Aorta (tissue), 5 donors: ENCODE results near the gene NARS2. TPM values are rescaled to one million over a fixed set of nuclear protein-coding genes. Genes with fewer than 3 reads are reported as not detected.
"Not testable (repeated sequence)": the region's sequence is repeated elsewhere in the genome, so short reads cannot be mapped to it uniquely, and the experiment has no call there.

ENCODE experiments used
- ATAC-seq: fragments of 200-7000 bp; cut with Tn5 transposase; one replicate; pipeline ENCODE4 v1.9.1; 2022; ENCODE audit warnings: moderate library complexity; ENCODE audit not compliant: low FRiP score
- DNase-seq, 2 donors: peaks; one replicate each; pipeline ENCODE4 v3.0.0-alpha.2; 2020
- H3K27ac ChIP-seq, 2 donors: one replicate each; pipeline ENCODE4 v1.5.1; 2013; ENCODE audit warnings: low read length in 2 of 2, mild to moderate bottlenecking in 2 of 2, moderate library complexity in 2 of 2, control low read depth in 1 of 2, inconsistent platforms in 1 of 2, low read depth in 1 of 2
- H3K27me3 ChIP-seq, 2 donors: one replicate each; pipeline ENCODE4 v1.6.1; 2013; ENCODE audit warnings: control low read depth in 1 of 2, low read length in 1 of 2, mild to moderate bottlenecking in 1 of 2, moderate library complexity in 1 of 2; ENCODE audit not compliant: insufficient read depth in 2 of 2, control insufficient read depth in 1 of 2
- H3K36me3 ChIP-seq, 2 donors: one replicate each; pipeline ENCODE4 v1.6.1; 2013; ENCODE audit warnings: control low read depth in 1 of 2, low read length in 1 of 2, mild to moderate bottlenecking in 1 of 2; ENCODE audit not compliant: insufficient read depth in 2 of 2, control insufficient read depth in 1 of 2
- H3K4me1 ChIP-seq, 2 donors: one replicate each; pipeline ENCODE4 v1.6.1; 2013; ENCODE audit warnings: low read length in 2 of 2, control low read depth in 1 of 2, mild to moderate bottlenecking in 1 of 2, moderate library complexity in 1 of 2; ENCODE audit not compliant: insufficient read depth in 2 of 2, control insufficient read depth in 1 of 2
- H3K4me3 ChIP-seq, 2 donors: one replicate each; pipeline ENCODE4 v1.5.1; 2013; ENCODE audit warnings: low read length in 2 of 2, control low read depth in 1 of 2, mild to moderate bottlenecking in 1 of 2
- H3K9me3 ChIP-seq: one replicate; pipeline ENCODE4 v1.6.1; 2013; ENCODE audit warnings: mild to moderate bottlenecking, low read length; ENCODE audit not compliant: control insufficient read depth
- WGBS, 2 donors: extraction: QIAGEN DNeasy Blood & Tissue Kit; methylation state at CpG; one replicate each; pipeline ENCODE4 v1.1.7; 2013; 5-methylcytosine and 5-hydroxymethylcytosine counted together
- intact Hi-C, 2 donors: fragments of 100-400 bp; cut with DNase I; formaldehyde crosslinking; loops; one replicate each; pipeline versions ENCODE4 v1.14.2 to v1.15.0; 2022
- polyA plus RNA-seq, 2 donors: library from polyadenylated mRNA; stranded (reverse); fragments of 200-250 nt; gene quantifications; one replicate each; pipeline ENCODE4 v1.2.3, GENCODE V29; 2013
- total RNA-seq, 2 donors: library from RNA; stranded (reverse); fragmentation: NEBNext Ultra II Directional; extraction: Animal tissue kit (Norgen Biotek cat#: 25700); gene quantifications; one replicate each; pipeline ENCODE4 v1.2.1, GENCODE V29; 2021
- donor health status: healthy with polysubstance abuse.
- donor health status: Bipolar disorder and iron deficiency.
- donor health status: DM: no; HTN: no; CAD: no.
- donor health status: DM: no; HTN: no; CAD: no.
- donor health status: DM: yes; HTN: yes; CAD: no.

NARS2 gene
- total and polyA plus RNA-seq, 4 donors: 4.8 to 11.2 (median 10.7) TPM

- no peaks in the 10 kb centered on the region for H3K36me3 ChIP-seq
- 84 to 86% methylated on average over 3 of the region's 3 CpGs for WGBS, 2 donors
- peaks cover under 1% of the 10 kb centered on the region for H3K9me3 ChIP-seq
- H3K27me3 ChIP-seq: no peaks in the 10 kb centered on the region
- no peak overlapping the region for H3K27ac ChIP-seq
- intact Hi-C loops: no loop called here
- ATAC-seq (no peak), DNase-seq (no peak)
- no peaks in the 10 kb centered on the region for H3K4me1 ChIP-seq
- no peak overlapping the region for H3K4me3 ChIP-seq
These were observed 32.0 kb upstream of the NARS2 start for GRCh38 chr11:78606667-78607066.

- no peaks in the 10 kb centered on the region for H3K4me1 ChIP-seq
- H3K36me3 ChIP-seq: no peaks in the 10 kb centered on the region
- no peaks in the 10 kb centered on the region for H3K9me3 ChIP-seq
- H3K4me3 ChIP-seq: no peak overlapping the region
- no peaks in the 10 kb centered on the region for H3K27me3 ChIP-seq
- intact Hi-C loops: no loop called here
- WGBS, 2 donors: 73 to 75% methylated on average over 7 of the region's 7 CpGs
- ATAC-seq (no peak), DNase-seq (no peak)
- no peak overlapping the region for H3K27ac ChIP-seq
These were observed 30.6 kb upstream of the NARS2 start for GRCh38 chr11:78605296-78605695.

- Histone ChIP-seq H3K4me1 (no peaks in the 10 kb centered on the region), H3K9me3 (no peaks in the 10 kb centered on the region), H3K36me3 (no peaks in the 10 kb centered on the region), H3K27me3 (no peaks in the 10 kb centered on the region), H3K27ac (no peak overlapping the region), H3K4me3 (no peak overlapping the region)
- no peak for ATAC-seq
- 57 to 65% methylated on average over 1 of the region's 1 CpG for WGBS, 2 donors
- no peak for DNase-seq
- intact Hi-C loops: no loop called here
These were observed 29.1 kb upstream of the NARS2 start for GRCh38 chr11:78603792-78604191.

GRCh38 chr11:78602771-78603170, 28.1 kb upstream of the NARS2 start:
- H3K4me1 ChIP-seq, DNase-seq, H3K4me3 ChIP-seq, H3K27me3 ChIP-seq, H3K9me3 ChIP-seq, H3K36me3 ChIP-seq, intact Hi-C loops, ATAC-seq, H3K27ac ChIP-seq: not testable (repeated sequence)
- WGBS, 2 donors: 92 to 94% methylated on average over 5 of the region's 5 CpGs

- 87 to 90% methylated on average over 5 of the region's 5 CpGs for WGBS, 2 donors
These were observed 26.4 kb upstream of the NARS2 start for GRCh38 chr11:78601066-78601465.

GRCh38 chr11:78597579-78597978, 22.9 kb upstream of the NARS2 start:
- H3K4me3 ChIP-seq, DNase-seq, H3K36me3 ChIP-seq, H3K27ac ChIP-seq, intact Hi-C loops, H3K4me1 ChIP-seq, H3K9me3 ChIP-seq, H3K27me3 ChIP-seq, ATAC-seq: not testable (repeated sequence)
- WGBS, 2 donors: 95 to 96% methylated on average over 2 of the region's 2 CpGs

More at GRCh38 chr11:78601066-78601465, 26.4 kb upstream of the NARS2 start:
- H3K4me1 ChIP-seq, H3K27ac ChIP-seq, DNase-seq, H3K4me3 ChIP-seq, H3K9me3 ChIP-seq, H3K36me3 ChIP-seq, H3K27me3 ChIP-seq, intact Hi-C loops, ATAC-seq: not testable (repeated sequence)

GRCh38 chr11:78595436-78596130, 20.9 kb upstream of the NARS2 start:
- DNase-seq: no peak
- intact Hi-C loops: no loop called here
- no peaks in the 10 kb centered on the region for H3K9me3 ChIP-seq

GRCh38 chr11:78594814-78595213, 20.1 kb upstream of the NARS2 start:
- H3K36me3 ChIP-seq: no peaks in the 10 kb centered on the region
- WGBS, 2 donors: 69 to 73% methylated on average over 3 of the region's 3 CpGs
- no peak overlapping the region for H3K4me3 ChIP-seq
- H3K27me3 ChIP-seq: no peaks in the 10 kb centered on the region
- no peak for DNase-seq
- ATAC-seq: no peak
- H3K27ac ChIP-seq: no peak overlapping the region
- intact Hi-C loops: no loop called here
- no peaks in the 10 kb centered on the region for H3K9me3 ChIP-seq
- H3K4me1 ChIP-seq: no peaks in the 10 kb centered on the region

More at GRCh38 chr11:78595436-78596130, 20.9 kb upstream of the NARS2 start:
- Histone ChIP-seq H3K27ac (no peak overlapping the region), H3K4me3 (no peak overlapping the region), H3K4me1 (no peaks in the 10 kb centered on the region), H3K27me3 (no peaks in the 10 kb centered on the region), H3K36me3 (no peaks in the 10 kb centered on the region)
- ATAC-seq: no peak
- 36 to 39% methylated on average over 16 of the region's 16 CpGs for WGBS, 2 donors

GRCh38 chr11:78588517-78588916, 13.9 kb upstream of the NARS2 start:
- no peaks in the 10 kb centered on the region for H3K36me3 ChIP-seq
- ATAC-seq (no peak), DNase-seq (no peak)
- 54 to 61% methylated on average over 3 of the region's 3 CpGs for WGBS, 2 donors
- H3K27me3 ChIP-seq: no peaks in the 10 kb centered on the region
- no peaks in the 10 kb centered on the region for H3K4me1 ChIP-seq
- peaks cover 3% of the 10 kb centered on the region for H3K9me3 ChIP-seq
- no peak overlapping the region for H3K27ac ChIP-seq
- no peak overlapping the region for H3K4me3 ChIP-seq
- intact Hi-C loops: no loop called here
